Brain pericyte (primary cell): ENCODE data around the gene FSHB.
"Not testable (repeated sequence)": the region's sequence is repeated elsewhere in the genome, so short reads cannot be mapped to it uniquely, and the experiment has no call there.

Experiments used
- DNase-seq: peaks from one replicate; pipeline ENCODE4 v3.0.0-alpha.2; 2012; ENCODE audit warnings: low read depth, low spot score

Gene FSHB

DNA sequence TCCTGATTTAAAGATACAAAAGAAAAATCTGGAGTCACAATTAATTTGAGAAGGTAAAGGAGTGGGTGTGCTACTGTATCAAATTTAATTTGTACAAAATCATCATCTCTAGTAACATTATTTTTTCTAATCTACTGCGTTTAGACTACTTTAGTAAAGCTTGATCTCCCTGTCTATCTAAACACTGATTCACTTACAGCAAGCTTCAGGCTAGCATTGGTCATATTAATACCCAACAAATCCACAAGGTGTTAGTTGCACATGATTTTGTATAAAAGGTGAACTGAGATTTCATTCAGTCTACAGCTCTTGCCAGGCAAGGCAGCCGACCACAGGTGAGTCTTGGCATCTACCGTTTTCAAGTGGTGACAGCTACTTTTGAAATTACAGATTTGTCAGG, at the start of gene FSHB:
FSHB (plus strand) TSS at position 301 of the 400 bp plus-strand sequence. CDS start 889 bp downstream, outside the sequence.
- no peak for DNase-seq

DNA sequence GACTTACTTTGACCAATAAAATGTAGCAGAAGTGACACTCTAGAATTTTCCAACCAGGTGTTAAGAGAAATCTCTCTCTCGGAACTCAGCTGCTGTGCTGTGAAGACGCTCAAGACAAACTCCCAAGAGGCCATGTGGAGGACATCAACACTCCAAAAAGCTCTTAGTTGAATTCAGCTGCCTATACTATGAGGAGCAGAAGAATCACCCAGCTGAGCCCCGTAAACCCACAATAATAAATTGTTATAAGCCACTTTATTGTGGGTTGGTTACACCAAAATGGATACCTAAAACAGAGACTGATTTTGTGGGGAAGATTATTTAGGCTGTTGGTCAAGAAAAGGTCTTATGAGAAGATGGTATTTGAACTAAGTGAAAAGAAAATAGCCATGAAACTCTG, 44.1 kb upstream of the FSHB start:
- DNase-seq: no peak

- DNase-seq: no peak
Measured at GRCh38 chr11:30192620-30193019, 38.2 kb upstream of the FSHB start.

GRCh38 chr11:30196400-30197206, 34.2 kb upstream of the FSHB start:
- DNase-seq: no peak

GRCh38 chr11:30197869-30198268, 32.9 kb upstream of the FSHB start:
- DNase-seq: no peak

GRCh38 chr11:30202989-30203388, 27.8 kb upstream of the FSHB start:
- DNase-seq: not testable (repeated sequence)

- DNase-seq: no peak
Measured at GRCh38 chr11:30203850-30204249, 27.0 kb upstream of the FSHB start.

GRCh38 chr11:30206249-30206996, 24.4 kb upstream of the FSHB start:
- DNase-seq: no peak

- no peak for DNase-seq
Measured at GRCh38 chr11:30210357-30210756, 20.5 kb upstream of the FSHB start.

DNA sequence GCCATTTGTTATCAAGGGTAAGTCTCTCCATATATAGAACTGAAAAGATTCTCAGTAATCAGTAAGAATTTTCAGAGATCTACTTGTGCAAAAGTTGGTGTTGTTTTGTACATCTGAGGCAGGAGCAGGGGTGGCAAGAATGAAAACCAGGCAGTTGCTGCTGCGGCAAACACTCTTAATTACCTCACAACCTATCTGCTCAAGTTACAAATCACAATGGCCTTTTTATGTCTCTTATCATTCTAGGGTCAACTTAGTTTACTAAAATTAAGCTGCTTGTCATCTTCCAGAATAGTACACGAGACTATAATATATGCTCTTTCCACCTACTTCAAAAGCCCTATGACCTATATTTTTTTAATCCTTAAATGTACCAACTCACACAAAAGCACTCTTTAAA, 14.3 kb upstream of the FSHB start:
- no peak for DNase-seq

GRCh38 chr11:30218278-30218677, 12.5 kb upstream of the FSHB start:
- no peak for DNase-seq

GRCh38 chr11:30225642-30226041, 5.2 kb upstream of the FSHB start:
- no peak for DNase-seq

- DNase-seq: no peak
Measured at GRCh38 chr11:30228323-30228884, 2.4 kb upstream of the FSHB start.

GRCh38 chr11:30239025-30239424, 8.2 kb downstream of the FSHB start:
- DNase-seq: no peak

GRCh38 chr11:30244265-30244664, 13.5 kb downstream of the FSHB start:
- DNase-seq: no peak

- no peak for DNase-seq
Measured at GRCh38 chr11:30245621-30246020, 14.8 kb downstream of the FSHB start.

GRCh38 chr11:30254307-30255298, 23.8 kb downstream of the FSHB start:
- no peak for DNase-seq

- no peak for DNase-seq
Measured at GRCh38 chr11:30255637-30256036, 24.8 kb downstream of the FSHB start.

GRCh38 chr11:30257058-30257457, 26.2 kb downstream of the FSHB start:
- no peak for DNase-seq

- no peak for DNase-seq
Measured at GRCh38 chr11:30258679-30259078, 27.9 kb downstream of the FSHB start.

GRCh38 chr11:30260813-30261212, 30.0 kb downstream of the FSHB start:
- DNase-seq: no peak
